ENCODE data around the gene SLC13A5.

Gene SLC13A5

GRCh38 chr17:6681671-6682070 is 31.5 kb downstream of the SLC13A5 start:
- H3K4me3 ChIP-seq (ENCODE audit: low read depth, low read length) = no peak overlapping the region
- DNase-seq (ENCODE audit: low read depth) = no peak
- no peak for TF ChIP-seq CTCF (IDR thresholded peaks at IDR 0.05; ENCODE audit: control insufficient read depth, extremely low read depth, insufficient read depth)

GRCh38 chr17:6681176-6681575 is 32.0 kb downstream of the SLC13A5 start:
- TF ChIP-seq CTCF (IDR thresholded peaks at IDR 0.05; ENCODE audit: control insufficient read depth, extremely low read depth, insufficient read depth) = no peak
- H3K4me3 ChIP-seq (ENCODE audit: low read depth, low read length) = no peak overlapping the region
- DNase-seq (ENCODE audit: low read depth) = no peak

DNA sequence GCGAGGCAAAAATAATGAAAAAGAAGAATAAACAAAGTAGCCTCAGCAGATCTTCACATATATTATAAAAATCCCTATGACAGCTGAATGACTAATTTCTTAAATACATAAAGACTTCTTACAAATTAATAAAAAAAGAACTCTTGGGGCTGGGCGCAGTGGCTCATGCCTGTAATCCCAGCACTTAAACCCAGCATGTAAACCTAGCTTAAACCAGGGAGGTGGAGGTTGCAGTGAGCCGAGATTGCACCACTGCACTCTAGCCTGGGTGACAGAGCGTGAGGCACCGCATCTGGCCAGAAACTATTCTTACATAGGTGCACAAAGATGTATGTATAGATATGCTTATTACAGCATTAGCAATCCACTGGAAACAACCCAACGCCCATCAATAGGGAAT is 33.9 kb downstream of the SLC13A5 start:
- H3K4me3 ChIP-seq (ENCODE audit: low read depth, low read length) = no peak overlapping the region
- no peak for TF ChIP-seq CTCF (IDR thresholded peaks at IDR 0.05; ENCODE audit: control insufficient read depth, extremely low read depth, insufficient read depth)
- no peak for DNase-seq (ENCODE audit: low read depth)

DNA sequence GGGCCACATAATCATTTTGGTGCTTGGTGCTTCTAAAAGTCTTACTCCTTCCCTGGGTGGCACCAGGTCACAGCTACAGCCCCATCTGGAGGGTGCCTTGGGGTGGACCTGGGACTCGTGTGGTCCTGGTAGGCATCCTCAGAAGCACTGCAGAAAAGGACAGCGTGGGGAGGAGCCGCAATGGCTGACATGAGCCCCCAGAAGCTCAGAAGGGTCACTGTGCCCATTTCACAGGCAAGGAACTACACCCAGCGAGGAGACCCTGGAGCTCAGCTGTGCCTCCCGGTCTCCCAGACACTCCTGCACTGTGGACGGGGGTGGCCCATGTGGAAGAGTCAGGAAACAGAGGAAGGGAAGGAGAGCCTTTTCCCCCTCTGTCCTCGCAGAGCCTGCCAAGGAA is 35.2 kb downstream of the SLC13A5 start:
- H3K4me3 ChIP-seq (ENCODE audit: low read depth, low read length) = no peak overlapping the region
- DNase-seq (ENCODE audit: low read depth) = no peak

DNA sequence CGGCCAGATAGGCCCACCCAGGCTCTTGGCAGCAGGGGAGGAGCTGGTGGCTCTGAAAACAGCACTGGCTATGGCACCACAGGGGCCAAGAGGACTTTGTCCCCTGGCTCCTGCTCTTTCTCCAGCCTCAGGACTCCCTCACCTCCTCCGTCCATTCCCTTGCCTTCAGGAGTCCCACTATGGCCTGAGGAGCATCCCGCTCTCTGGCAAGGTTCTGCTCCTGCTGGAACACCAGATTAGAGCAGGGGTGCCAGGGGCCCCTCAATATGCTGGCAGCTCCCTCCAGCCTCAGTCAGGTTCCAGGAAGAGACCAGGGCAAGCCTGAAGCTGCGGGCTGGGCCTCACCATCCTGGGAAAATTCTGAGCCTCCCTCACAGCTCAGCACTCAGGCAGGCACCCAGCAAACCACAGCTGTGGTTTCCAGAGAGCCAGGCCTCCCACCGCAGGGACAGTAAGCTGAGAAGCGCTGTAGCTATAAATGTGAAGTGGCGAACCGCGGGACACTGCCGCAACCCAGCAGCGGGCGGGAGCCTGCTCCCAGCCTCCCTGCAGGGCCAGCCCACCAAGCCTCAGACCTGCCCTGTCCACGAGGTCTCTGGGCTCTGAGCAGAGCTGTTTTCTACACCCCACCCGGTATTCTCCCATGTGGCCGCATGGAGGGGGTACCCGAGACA is 35.9 kb downstream of the SLC13A5 start:
- H3K4me3 ChIP-seq (ENCODE audit: low read depth, low read length) = no peak overlapping the region
- no peak for DNase-seq (ENCODE audit: low read depth)
- TF ChIP-seq CTCF (IDR thresholded peaks at IDR 0.05; ENCODE audit: control insufficient read depth, extremely low read depth, insufficient read depth) = no peak

More for the DNA sequence above, 35.2 kb downstream of the SLC13A5 start:
- TF ChIP-seq CTCF (IDR thresholded peaks at IDR 0.05; ENCODE audit: control insufficient read depth, extremely low read depth, insufficient read depth) = no peak

GRCh38 chr17:6676802-6677157 is 36.4 kb downstream of the SLC13A5 start:
- no peak for DNase-seq (ENCODE audit: low read depth)
- no peak for TF ChIP-seq CTCF (IDR thresholded peaks at IDR 0.05; ENCODE audit: control insufficient read depth, extremely low read depth, insufficient read depth)
- no peak overlapping the region for H3K4me3 ChIP-seq (ENCODE audit: low read depth, low read length)

DNA sequence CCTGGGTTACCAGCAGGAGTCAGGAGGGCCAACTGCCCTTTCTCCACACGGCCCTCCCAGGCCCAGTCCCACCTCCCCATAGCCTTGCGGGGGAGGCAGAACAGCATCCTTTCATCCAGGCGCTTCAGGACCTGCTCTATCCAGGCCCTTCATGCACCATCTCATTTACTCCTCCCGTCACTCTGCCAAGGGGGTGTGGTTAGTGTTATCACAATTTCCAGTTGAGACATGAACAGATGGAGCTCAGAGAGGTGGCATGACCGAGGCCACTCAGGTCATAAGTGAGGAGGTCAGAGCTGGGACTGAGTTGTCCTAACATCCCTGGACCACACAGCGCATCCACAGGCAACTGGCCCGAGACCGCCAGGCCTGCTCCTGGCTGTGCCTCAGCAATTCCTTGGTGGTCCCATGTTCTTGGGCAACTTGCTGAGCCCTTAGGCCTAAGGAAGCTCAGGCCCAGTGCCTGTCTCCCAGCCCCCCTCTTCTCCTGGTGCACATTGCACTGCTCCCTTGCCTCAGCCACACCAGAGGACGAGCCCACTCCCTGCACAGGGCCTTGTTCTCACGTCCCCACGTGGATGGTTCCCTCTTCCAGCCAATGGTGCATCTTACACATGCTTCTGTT is 37.9 kb downstream of the SLC13A5 start:
- no peak for DNase-seq (ENCODE audit: low read depth)
- TF ChIP-seq CTCF (IDR thresholded peaks at IDR 0.05; ENCODE audit: control insufficient read depth, extremely low read depth, insufficient read depth) = no peak
- H3K4me3 ChIP-seq (ENCODE audit: low read depth, low read length) = no peak overlapping the region

Measured in LNCaP clone FGC (cell line).